Loucy (cell line): ENCODE data around the gene CORO1C.

ENCODE experiments used
- H2AFZ ChIP-seq: fragments of 200-600 bp; sonication (generic); 2 replicates; pipeline ENCODE4 v1.6.0; 2016; ENCODE audit warnings: antibody characterized with exemption, mild to moderate bottlenecking, low read length, moderate library complexity
- H3F3A ChIP-seq: fragments of 200-600 bp; 2 replicates; pipeline ENCODE4 v1.6.0; 2016; ENCODE audit warnings: antibody characterized with exemption, low read depth, mild to moderate bottlenecking
- H3K27me3 ChIP-seq: fragments of 200-600 bp; sonication (generic); 2 replicates; pipeline ENCODE4 v1.6.1; 2014; ENCODE audit warnings: low read length, mild to moderate bottlenecking; ENCODE audit not compliant: insufficient read depth, poor library complexity, severe bottlenecking
- H3K36me3 ChIP-seq: fragments of 200-600 bp; sonication (generic); 2 replicates; pipeline ENCODE4 v1.6.1; 2016; ENCODE audit warnings: low read length; ENCODE audit not compliant: insufficient read depth
- H3K4me1 ChIP-seq: fragments of 200-600 bp; sonication (generic); 2 replicates; pipeline ENCODE4 v1.5.1; 2014; ENCODE audit warnings: low read length, mild to moderate bottlenecking; ENCODE audit not compliant: insufficient read depth, poor library complexity, severe bottlenecking
- H3K4me2 ChIP-seq: fragments of 200-600 bp; sonication (generic); 2 replicates; pipeline ENCODE4 v1.6.0; 2014; ENCODE audit warnings: antibody characterized with exemption, low read length, low read depth, mild to moderate bottlenecking; ENCODE audit not compliant: poor library complexity, severe bottlenecking
- H3K4me3 ChIP-seq: fragments of 200-600 bp; sonication (generic); 2 replicates; pipeline ENCODE4 v1.5.1; 2014; ENCODE audit warnings: low read length, mild to moderate bottlenecking, mixed read lengths; ENCODE audit not compliant: poor library complexity, severe bottlenecking
- H3K79me2 ChIP-seq: fragments of 200-600 bp; sonication (generic); 2 replicates; pipeline ENCODE4 v1.6.1; 2014; ENCODE audit warnings: low read length; ENCODE audit not compliant: insufficient read depth
- H3K9ac ChIP-seq: fragments of 200-600 bp; sonication (generic); 2 replicates; pipeline ENCODE4 v1.6.0; 2014; ENCODE audit warnings: mild to moderate bottlenecking, low read depth, low read length, moderate library complexity; ENCODE audit not compliant: poor library complexity, severe bottlenecking
- H3K9me2 ChIP-seq: fragments of 200-600 bp; sonication (generic); replicated peaks from 2 replicates; pipeline ENCODE4 v1.6.1; 2016; ENCODE audit warnings: low read depth, low read length, mixed read lengths
- H3K9me3 ChIP-seq: fragments of 200-600 bp; sonication (generic); 2 replicates; pipeline ENCODE4 v1.6.1; 2014; ENCODE audit warnings: mild to moderate bottlenecking, antibody characterized with exemption, low read length, low read depth; ENCODE audit not compliant: insufficient read depth
- H4K20me1 ChIP-seq: fragments of 200-600 bp; sonication (generic); 2 replicates; pipeline ENCODE4 v1.6.0; 2014; ENCODE audit warnings: antibody characterized with exemption, low read length, mild to moderate bottlenecking; ENCODE audit not compliant: insufficient read depth, poor library complexity, severe bottlenecking
- CTCF ChIP-seq: fragments of 200-600 bp; sonication (generic); conservative IDR thresholded peaks from 2 replicates; pipeline ENCODE4 v1.5.1; 2014; ENCODE audit warnings: mild to moderate bottlenecking, antibody characterized with exemption, low read length
- EZH2phosphoT487 ChIP-seq: fragments of 200-600 bp; IDR thresholded peaks from 2 replicates; pipeline ENCODE4 v1.6.1; 2018; ENCODE audit warnings: antibody characterized with exemption, mild to moderate bottlenecking, moderate library complexity, borderline replicate concordance

Gene CORO1C

GRCh38 chr12:108757856-108758255 is 26.5 kb upstream of the CORO1C start:
- no peak overlapping the region for H3K4me3 ChIP-seq
- no peaks in the 10 kb centered on the region for H3K36me3 ChIP-seq
- no peak overlapping the region for H2AFZ ChIP-seq
- no peaks in the 10 kb centered on the region for H4K20me1 ChIP-seq
- TF ChIP-seq EZH2phosphoT487 (no peak), CTCF (no peak)
- H3K4me2 ChIP-seq = no peak overlapping the region
- no peaks in the 10 kb centered on the region for H3K9me2 ChIP-seq
- no peaks in the 10 kb centered on the region for H3K9me3 ChIP-seq
- no peak overlapping the region for H3K9ac ChIP-seq
- H3K4me1 ChIP-seq = no peaks in the 10 kb centered on the region
- no peaks in the 10 kb centered on the region for H3K79me2 ChIP-seq
- H3K27me3 ChIP-seq = no peaks in the 10 kb centered on the region
- no peaks in the 10 kb centered on the region for H3F3A ChIP-seq

GRCh38 chr12:108756421-108756820 is 25.1 kb upstream of the CORO1C start:
- Histone ChIP-seq H3K27me3 (no peaks in the 10 kb centered on the region), H3K9me3 (no peaks in the 10 kb centered on the region), H3K9me2 (no peaks in the 10 kb centered on the region), H3K4me1 (no peaks in the 10 kb centered on the region), H3F3A (no peaks in the 10 kb centered on the region), H3K36me3 (no peaks in the 10 kb centered on the region), H3K79me2 (no peaks in the 10 kb centered on the region), H3K9ac (no peak overlapping the region), H2AFZ (no peak overlapping the region), H4K20me1 (no peaks in the 10 kb centered on the region), H3K4me3 (no peak overlapping the region), H3K4me2 (no peak overlapping the region)
- TF ChIP-seq CTCF (no peak), EZH2phosphoT487 (no peak)

- Histone ChIP-seq H3F3A (no peaks in the 10 kb centered on the region), H4K20me1 (no peaks in the 10 kb centered on the region), H3K36me3 (no peaks in the 10 kb centered on the region), H3K27me3 (no peaks in the 10 kb centered on the region), H3K4me1 (no peaks in the 10 kb centered on the region), H3K9me3 (no peaks in the 10 kb centered on the region), H3K9ac (no peak overlapping the region), H3K9me2 (no peaks in the 10 kb centered on the region), H3K4me3 (no peak overlapping the region), H2AFZ (no peak overlapping the region), H3K79me2 (no peaks in the 10 kb centered on the region), H3K4me2 (no peak overlapping the region)
- no peak for TF ChIP-seq CTCF
- TF ChIP-seq EZH2phosphoT487 = no peak
Measured at GRCh38 chr12:108755481-108755880, 24.2 kb upstream of the CORO1C start.
